ENCODE results near the gene RPS6KB2.

DNA sequence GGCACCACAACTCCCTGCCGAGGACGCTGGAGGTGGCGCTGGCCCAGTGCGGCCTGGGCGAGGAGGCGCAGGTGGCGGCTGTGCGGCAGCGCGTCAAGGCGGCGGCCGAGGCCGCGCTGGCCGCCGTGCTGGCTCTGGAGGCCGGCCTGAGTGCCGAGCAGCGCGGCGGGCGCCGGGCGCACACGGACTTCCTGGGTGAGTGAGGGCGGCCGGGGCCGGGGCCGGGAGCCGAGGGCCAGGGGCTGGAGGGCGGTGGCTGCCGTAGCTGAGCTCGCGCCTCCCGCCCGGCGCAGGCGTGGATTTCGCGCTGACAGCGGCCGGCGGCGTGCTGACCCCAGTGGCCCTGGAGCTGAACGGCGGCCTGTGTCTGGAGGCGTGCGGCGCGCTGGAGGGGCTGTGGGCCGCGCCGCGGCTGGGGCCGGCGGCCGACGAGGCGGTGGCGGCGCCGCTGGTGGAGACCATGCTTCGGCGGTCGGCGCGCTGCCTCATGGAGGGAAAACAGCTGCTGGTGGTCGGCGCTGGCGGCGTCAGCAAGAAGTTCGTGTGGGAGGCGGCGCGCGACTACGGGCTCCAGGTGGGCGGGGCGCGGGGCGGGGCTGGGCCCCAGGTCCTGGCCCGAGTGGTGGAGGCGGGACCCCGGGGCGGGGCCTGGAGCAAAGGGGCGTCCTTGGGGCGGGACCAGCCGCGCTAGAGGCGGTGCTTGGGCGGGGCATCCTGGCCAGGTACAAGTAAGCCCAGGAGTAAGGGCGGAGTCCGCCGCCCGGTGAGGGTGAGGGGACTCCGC, 7.5 kb upstream of the RPS6KB2 start:
- TF ChIP-seq, protein P1, sequence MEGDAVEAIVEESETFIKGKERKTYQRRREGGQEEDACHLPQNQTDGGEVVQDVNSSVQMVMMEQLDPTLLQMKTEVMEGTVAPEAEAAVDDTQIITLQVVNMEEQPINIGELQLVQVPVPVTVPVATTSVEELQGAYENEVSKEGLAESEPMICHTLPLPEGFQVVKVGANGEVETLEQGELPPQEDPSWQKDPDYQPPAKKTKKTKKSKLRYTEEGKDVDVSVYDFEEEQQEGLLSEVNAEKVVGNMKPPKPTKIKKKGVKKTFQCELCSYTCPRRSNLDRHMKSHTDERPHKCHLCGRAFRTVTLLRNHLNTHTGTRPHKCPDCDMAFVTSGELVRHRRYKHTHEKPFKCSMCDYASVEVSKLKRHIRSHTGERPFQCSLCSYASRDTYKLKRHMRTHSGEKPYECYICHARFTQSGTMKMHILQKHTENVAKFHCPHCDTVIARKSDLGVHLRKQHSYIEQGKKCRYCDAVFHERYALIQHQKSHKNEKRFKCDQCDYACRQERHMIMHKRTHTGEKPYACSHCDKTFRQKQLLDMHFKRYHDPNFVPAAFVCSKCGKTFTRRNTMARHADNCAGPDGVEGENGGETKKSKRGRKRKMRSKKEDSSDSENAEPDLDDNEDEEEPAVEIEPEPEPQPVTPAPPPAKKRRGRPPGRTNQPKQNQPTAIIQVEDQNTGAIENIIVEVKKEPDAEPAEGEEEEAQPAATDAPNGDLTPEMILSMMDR (IDR thresholded peaks at IDR 0.05 in 2 of 3, conservative IDR thresholded peaks at IDR 0.05 in 1 of 3; ENCODE audit: borderline replicate concordance in 1 of 3, insufficient read depth in 1 of 3, low read depth in 2 of 3, low read length in 2 of 3): no peak
- TF ChIP-seq CEBPB (IDR thresholded peaks at IDR 0.05; ENCODE audit: low read depth) (no peak), POLR2A (IDR thresholded peaks at IDR 0.05; ENCODE audit: borderline replicate concordance, extremely low read depth, insufficient read depth, insufficient read length) (no peak), SP1 (IDR thresholded peaks at IDR 0.05; ENCODE audit: low read depth) (no peak; the same call in 1 of the 2 replicates), REST (IDR thresholded peaks at IDR 0.05; ENCODE audit: low read depth) (no peak), EZH2 (IDR thresholded peaks at IDR 0.05) (no peak)
- TF ChIP-seq, protein P2, sequence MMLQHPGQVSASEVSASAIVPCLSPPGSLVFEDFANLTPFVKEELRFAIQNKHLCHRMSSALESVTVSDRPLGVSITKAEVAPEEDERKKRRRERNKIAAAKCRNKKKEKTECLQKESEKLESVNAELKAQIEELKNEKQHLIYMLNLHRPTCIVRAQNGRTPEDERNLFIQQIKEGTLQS (IDR thresholded peaks at IDR 0.05): no peak
